ENCODE data around the gene PLA2G4C. TPM values are rescaled to one million over a fixed set of nuclear protein-coding genes. Genes with fewer than 3 reads are reported as not detected.
"Not testable (repeated sequence)": the region's sequence is repeated elsewhere in the genome, so short reads cannot be mapped to it uniquely, and the experiment has no call there.

PLA2G4C gene
- total RNA-seq, 1 donor from 2014 or later: 110 TPM

DNA sequence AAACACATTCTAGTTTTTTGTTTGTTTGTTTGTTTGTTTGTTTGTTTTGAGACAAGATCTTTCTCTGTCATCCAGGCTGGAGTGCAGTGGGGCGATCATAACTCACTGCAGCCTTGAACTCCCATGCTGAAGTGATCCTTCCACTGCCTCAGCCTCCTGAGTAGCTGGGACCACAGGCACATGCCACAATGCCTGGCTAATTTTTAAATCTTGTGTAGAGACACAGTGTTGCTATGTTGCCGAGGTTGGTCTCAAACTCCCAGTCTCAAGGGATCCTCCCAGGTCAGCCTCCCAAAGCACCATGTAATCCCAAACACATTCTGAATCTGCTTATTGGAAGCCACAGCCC, 15.8 kb downstream of the PLA2G4C start:
- Histone ChIP-seq H3K27me3 (no peaks in the 10 kb centered on the region), H3K4me1 (no peaks in the 10 kb centered on the region), H3K36me3 (peaks cover 46 to 56% of the 10 kb centered on the region in 2 donors), H3K4me3 (no peak overlapping the region), H3K27ac (no peak overlapping the region), H3K9me3 (no peaks in the 10 kb centered on the region)
- TF ChIP-seq, protein P1, sequence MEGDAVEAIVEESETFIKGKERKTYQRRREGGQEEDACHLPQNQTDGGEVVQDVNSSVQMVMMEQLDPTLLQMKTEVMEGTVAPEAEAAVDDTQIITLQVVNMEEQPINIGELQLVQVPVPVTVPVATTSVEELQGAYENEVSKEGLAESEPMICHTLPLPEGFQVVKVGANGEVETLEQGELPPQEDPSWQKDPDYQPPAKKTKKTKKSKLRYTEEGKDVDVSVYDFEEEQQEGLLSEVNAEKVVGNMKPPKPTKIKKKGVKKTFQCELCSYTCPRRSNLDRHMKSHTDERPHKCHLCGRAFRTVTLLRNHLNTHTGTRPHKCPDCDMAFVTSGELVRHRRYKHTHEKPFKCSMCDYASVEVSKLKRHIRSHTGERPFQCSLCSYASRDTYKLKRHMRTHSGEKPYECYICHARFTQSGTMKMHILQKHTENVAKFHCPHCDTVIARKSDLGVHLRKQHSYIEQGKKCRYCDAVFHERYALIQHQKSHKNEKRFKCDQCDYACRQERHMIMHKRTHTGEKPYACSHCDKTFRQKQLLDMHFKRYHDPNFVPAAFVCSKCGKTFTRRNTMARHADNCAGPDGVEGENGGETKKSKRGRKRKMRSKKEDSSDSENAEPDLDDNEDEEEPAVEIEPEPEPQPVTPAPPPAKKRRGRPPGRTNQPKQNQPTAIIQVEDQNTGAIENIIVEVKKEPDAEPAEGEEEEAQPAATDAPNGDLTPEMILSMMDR (IDR thresholded peaks at IDR 0.05): no peak
- DNase-seq (ENCODE audit: low spot score in 2 of 2): no peak
- intact Hi-C loops (cut with DNase I): no loop called here

DNA sequence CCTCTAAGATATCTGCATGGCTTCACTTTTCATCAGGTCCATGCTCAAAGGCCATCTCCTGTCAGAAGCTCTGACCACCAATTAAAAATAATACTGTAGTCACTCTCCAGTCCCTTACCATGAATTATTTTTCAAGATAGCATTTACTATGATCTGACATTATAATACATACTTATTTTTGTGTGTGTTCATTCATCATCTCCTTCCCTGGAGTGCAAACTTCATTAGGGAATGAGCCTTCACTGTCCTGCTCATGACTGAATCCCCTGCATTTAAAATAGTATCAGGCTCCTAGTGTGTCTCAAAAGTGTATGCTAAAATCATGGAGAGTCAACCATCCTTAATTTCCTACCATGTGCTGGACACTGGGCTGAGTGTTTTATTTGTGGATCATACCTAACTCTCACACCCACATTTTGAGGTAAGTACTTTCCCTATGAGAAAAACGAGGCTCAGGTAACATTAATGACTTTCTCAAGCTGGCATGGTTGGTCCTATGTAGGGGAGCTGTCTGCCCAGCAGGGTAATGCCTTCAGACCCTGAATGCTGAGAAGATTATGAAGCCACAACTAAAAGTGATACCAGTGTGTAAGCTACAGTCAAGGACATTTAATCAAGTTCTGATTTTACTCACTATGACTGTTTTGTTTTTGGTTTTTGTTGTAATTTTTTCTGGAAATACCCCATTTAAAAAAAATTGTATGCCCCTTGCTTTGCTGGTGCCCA, 16.3 kb downstream of the PLA2G4C start:
- DNase-seq (ENCODE audit: low spot score in 2 of 2): no peak
- Histone ChIP-seq H3K36me3 (peaks cover 46 to 50% of the 10 kb centered on the region in 2 donors), H3K4me3 (no peak overlapping the region), H3K9me3 (no peaks in the 10 kb centered on the region), H3K27ac (no peak overlapping the region), H3K4me1 (no peaks in the 10 kb centered on the region), H3K27me3 (no peaks in the 10 kb centered on the region)
- intact Hi-C loops (cut with DNase I): no loop called here
- TF ChIP-seq, protein P1 (IDR thresholded peaks at IDR 0.05): no peak

DNA sequence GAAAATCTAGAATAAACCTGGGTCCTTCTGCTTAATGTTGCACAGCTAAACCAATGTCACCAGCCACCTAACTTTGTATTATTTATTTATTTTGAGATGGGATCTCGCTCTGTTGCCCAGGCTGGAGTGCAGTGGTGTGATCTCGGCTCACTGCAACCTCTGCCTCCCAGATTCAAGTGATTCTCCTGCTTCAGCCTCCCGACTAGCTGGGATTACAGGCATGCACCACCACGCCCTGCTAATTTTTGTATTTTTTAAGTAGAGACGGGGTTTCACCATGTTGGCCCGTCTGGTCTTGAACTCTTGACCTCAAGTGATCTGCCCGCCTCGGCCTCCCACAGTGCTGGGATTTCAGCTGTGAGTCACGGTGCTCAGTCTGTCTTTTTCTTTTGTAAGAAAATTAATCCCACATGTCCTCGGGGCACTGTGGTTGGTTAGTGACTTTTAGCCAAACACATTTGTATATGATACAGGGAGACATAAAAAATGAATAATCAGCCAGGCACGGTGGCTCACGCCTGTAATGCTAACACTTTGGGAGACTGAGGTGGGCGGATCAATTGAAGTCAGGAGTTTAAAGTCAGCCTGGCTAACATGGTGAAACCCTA, 19.4 kb downstream of the PLA2G4C start:
- intact Hi-C loops (cut with DNase I); H3K27ac ChIP-seq; H3K4me1 ChIP-seq; H3K27me3 ChIP-seq; H3K9me3 ChIP-seq; DNase-seq (ENCODE audit: low spot score in 2 of 2); H3K4me3 ChIP-seq: not testable (repeated sequence)
- H3K36me3 ChIP-seq: peaks cover 27 to 38% of the 10 kb centered on the region in 2 donors

DNA sequence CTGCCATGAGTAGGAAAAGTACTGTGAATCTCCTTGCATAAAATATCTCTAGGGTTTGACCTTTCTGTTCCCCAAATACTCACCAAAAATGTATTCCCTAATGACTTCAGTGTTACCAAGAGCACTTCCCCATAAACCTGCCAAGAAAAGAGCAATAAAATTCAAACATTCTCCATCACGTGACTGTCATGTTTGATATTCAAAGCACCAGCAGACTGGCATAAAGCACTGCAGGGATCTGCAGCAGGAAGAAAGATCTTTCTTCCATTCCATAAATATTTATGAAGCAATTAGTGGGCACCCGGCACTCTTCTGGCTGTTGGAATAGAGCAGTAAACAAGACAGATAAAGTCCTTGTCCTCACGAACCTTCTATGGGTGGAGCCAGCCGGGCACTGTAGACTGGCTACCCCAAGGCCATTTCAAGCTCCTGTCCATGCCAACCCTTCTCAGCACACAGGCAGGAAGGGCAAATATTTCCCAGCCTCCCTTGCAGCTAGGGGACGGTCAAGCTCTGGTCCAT, 20.3 kb downstream of the PLA2G4C start:
- intact Hi-C loops (cut with DNase I): no loop called here
- Histone ChIP-seq H3K36me3 (peaks cover 20 to 30% of the 10 kb centered on the region in 2 donors), H3K27ac (no peak overlapping the region), H3K27me3 (no peaks in the 10 kb centered on the region), H3K4me3 (no peak overlapping the region), H3K4me1 (no peaks in the 10 kb centered on the region), H3K9me3 (no peaks in the 10 kb centered on the region)
- TF ChIP-seq, protein P1 (IDR thresholded peaks at IDR 0.05): no peak
- no peak for DNase-seq (ENCODE audit: low spot score in 2 of 2)

DNA sequence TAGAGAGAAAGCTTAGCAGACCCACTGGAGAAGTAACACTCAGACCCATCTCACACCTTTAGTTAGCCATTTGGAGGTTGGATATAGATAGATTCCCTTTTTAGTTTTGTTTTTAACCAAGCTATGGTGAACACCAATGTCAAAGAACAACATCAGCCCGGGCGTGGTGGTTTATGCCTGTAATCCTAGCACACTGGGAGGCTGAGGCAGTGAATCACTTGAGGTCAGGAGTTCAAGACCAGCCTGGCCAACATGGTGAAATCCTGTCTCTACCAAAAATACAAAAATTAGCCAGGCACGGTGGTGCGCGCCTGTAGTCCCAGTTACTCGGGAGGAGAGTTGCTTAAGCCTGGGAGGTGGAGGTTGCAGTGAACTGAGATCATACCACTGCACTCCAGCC, 21.6 kb downstream of the PLA2G4C start:
- H3K27ac ChIP-seq; H3K4me3 ChIP-seq; intact Hi-C loops (cut with DNase I); H3K27me3 ChIP-seq; DNase-seq (ENCODE audit: low spot score in 2 of 2); H3K9me3 ChIP-seq; H3K4me1 ChIP-seq: not testable (repeated sequence)
- H3K36me3 ChIP-seq: peaks cover 7 to 16% of the 10 kb centered on the region in 2 donors

DNA sequence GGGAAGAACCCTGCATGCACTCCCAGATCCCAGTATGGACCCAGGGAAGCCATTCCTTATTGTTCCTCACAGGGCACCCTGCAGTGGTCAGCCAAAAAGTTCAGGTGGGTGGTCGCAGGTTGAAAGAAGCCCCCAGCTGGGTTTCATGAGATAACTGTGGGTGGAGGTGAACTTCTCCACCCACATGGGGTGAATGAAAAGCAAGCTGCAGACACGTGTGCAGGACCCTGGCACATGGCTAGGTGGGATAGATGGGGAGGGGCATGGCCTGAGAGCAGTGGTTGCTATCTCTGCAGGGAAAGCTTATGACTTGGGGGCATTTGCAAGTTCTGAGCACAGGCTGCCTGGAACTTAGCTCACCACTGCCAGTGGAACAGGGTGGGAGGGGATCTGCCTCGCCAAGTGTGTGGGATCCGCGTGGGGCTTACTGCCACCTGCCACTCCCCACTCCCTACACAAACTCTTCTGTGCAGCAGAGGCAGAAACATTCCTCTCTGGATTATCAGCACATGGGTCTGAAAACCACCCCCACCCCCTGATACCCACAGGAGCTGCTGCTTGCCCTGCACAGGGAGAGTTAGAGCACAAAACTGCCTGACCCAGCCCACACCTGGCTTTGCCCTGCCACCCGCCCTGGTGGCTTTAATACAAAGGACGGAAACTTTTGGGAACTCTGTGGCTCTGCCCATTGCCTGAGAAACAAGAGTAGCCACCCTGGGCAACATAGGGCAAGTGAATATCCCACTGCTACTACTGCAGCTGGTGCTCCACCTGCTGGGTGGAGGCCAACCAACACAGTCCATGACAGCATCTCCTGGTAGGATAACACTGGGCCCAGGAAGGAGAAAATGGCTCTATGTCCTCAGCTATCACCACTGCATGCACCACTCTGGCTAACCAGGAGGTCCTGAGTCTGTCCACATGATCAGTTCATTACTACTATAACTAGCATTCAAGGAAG, 24.4 kb downstream of the PLA2G4C start:
- Histone ChIP-seq H3K9me3 (no peaks in the 10 kb centered on the region), H3K4me1 (no peaks in the 10 kb centered on the region), H3K27ac (no peak overlapping the region), H3K36me3 (peaks cover 0 to 3% of the 10 kb centered on the region in 2 donors), H3K27me3 (no peaks in the 10 kb centered on the region), H3K4me3 (no peak overlapping the region)
- no peak for DNase-seq (ENCODE audit: low spot score in 2 of 2)
- TF ChIP-seq, protein P1 (IDR thresholded peaks at IDR 0.05): no peak
- intact Hi-C loops (cut with DNase I): no loop called here

All from ascending aorta (tissue), 2 donors.